ACC112 (cell line): ENCODE data around the gene POC1A.
"Not testable (repeated sequence)": the region's sequence is repeated elsewhere in the genome, so short reads cannot be mapped to it uniquely, and the experiment has no call there.

Experiments
- H2AFZ ChIP-seq: fragments of 200-600 bp; sonication (generic); one replicate; pipeline ENCODE4 v1.6.0; 2017; ENCODE audit warnings: antibody characterized with exemption, low read length; ENCODE audit not compliant: unreplicated experiment
- H3K27ac ChIP-seq: fragments of 200-600 bp; sonication (generic); 2 replicates; pipeline ENCODE4 v1.5.1; 2014; ENCODE audit warnings: low read depth, mild to moderate bottlenecking, antibody characterized with exemption, low read length, moderate library complexity
- H3K27me3 ChIP-seq: fragments of 200-600 bp; sonication (generic); 2 replicates; pipeline ENCODE4 v1.6.1; 2014; ENCODE audit warnings: mild to moderate bottlenecking, antibody characterized with exemption, low read length, moderate library complexity, mixed read lengths; ENCODE audit not compliant: insufficient read depth
- H3K36me3 ChIP-seq: fragments of 200-600 bp; sonication (generic); 2 replicates; pipeline ENCODE4 v1.6.1; 2016; ENCODE audit warnings: mild to moderate bottlenecking, antibody characterized with exemption, low read length, moderate library complexity, mixed read lengths; ENCODE audit not compliant: insufficient read depth
- H3K4me1 ChIP-seq: fragments of 200-600 bp; sonication (generic); one replicate; pipeline ENCODE4 v1.6.1; 2016; ENCODE audit warnings: low read length, mixed read lengths; ENCODE audit not compliant: insufficient read depth, unreplicated experiment, control insufficient read depth
- H3K4me3 ChIP-seq: fragments of 200-600 bp; sonication (generic); 2 replicates; pipeline ENCODE4 v1.5.1; 2014; ENCODE audit warnings: mild to moderate bottlenecking, low read depth, low read length
- H3K79me2 ChIP-seq: fragments of 200-600 bp; sonication (generic); one replicate; pipeline ENCODE4 v1.6.0; 2016; ENCODE audit warnings: low read length; ENCODE audit not compliant: control insufficient read depth, unreplicated experiment, insufficient read depth

The POC1A gene

DNA sequence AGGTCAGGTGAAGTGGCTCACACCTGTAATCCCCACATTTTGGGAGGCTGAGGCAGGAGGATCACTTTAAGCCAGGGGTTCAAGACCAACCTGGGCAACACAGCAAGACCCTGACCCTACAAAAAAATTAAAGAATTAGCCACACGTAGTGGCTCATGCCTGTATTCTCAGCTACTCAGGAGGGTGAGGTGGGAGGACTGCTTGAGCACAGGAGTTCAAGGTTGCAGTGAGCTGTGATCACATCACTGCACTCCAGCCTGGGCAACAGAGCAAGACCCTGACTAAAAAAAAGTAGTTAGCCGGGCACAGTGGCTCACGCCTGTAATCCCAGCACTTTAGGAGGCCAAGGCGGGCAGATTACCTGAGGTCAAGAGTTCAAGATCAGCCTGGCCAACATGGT, 2.2 kb downstream of the POC1A start:
- not testable (repeated sequence) for H3K4me3 ChIP-seq, H2AFZ ChIP-seq, H3K36me3 ChIP-seq, H3K27me3 ChIP-seq, H3K27ac ChIP-seq
- H3K79me2 ChIP-seq: peaks cover 28% of the 10 kb centered on the region
- H3K4me1 ChIP-seq: peaks cover 15% of the 10 kb centered on the region

DNA sequence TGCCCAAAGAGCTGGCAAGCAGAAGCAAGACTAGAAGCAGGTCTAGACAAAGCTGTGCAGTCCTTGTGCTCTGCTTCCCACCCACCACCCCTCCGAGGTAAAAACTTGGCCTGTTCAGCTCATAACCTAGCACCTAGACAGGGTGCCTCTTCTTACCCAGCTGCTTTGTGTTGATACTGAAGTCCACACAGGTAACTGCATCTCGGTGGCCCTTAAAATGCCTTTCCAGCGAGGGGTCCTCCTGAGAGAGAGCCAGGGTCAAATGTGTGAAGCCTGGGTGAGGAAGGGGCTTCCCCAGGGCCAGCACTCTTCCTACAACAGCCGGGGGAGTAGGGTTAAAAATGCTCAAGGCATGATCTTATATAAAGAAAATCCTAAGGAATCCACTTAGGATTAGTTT, 3.4 kb downstream of the POC1A start:
- no peak overlapping the region for H2AFZ ChIP-seq
- H3K27ac ChIP-seq: no peak overlapping the region
- H3K36me3 ChIP-seq: no peaks in the 10 kb centered on the region
- peaks cover 15% of the 10 kb centered on the region for H3K4me1 ChIP-seq
- H3K27me3 ChIP-seq: no peaks in the 10 kb centered on the region
- no peak overlapping the region for H3K4me3 ChIP-seq
- peaks cover 28% of the 10 kb centered on the region for H3K79me2 ChIP-seq

DNA sequence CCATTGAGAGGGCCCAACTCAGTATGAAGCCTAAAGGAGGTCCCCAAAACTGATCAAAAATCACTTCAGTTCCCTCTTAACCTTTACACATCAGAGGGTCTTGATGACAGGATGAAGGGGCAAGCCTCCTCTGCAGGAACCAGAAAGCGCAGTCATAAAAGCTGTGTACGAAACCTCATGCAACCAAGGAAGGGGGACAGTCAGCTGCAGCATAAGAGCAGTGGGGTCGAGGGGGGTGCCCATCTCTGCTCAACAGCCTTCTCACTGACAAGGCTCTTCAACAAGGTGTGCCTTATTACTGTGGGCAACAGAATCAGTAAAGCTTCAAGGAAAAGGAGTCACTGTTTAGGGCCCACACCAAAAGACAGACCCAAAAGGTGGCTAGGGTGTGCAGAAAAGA, 3.9 kb downstream of the POC1A start:
- Histone ChIP-seq H3K79me2 (peaks cover 28% of the 10 kb centered on the region), H3K4me3 (no peak overlapping the region), H2AFZ (no peak overlapping the region), H3K36me3 (no peaks in the 10 kb centered on the region), H3K27ac (no peak overlapping the region), H3K27me3 (no peaks in the 10 kb centered on the region), H3K4me1 (peaks cover 15% of the 10 kb centered on the region)

DNA sequence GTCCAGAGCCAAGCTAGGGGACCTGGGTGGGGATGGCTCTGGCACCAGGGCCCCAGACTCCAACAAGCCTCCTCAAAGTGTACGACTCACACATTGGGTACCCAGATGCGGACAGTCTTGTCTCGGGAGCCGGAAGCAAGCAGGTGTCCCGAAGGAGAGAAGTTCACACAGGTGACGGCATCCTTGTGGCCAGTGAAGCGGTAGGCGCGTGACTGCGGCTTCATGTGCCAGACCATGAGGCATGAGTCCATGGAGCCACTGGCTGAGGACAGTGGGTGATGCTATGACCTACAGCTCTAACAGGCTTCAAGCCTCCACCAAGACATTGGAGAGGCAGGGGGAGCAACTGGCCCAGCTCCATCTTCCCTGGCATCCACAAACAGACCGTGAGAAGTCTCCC, 4.5 kb downstream of the POC1A start:
- Histone ChIP-seq H3K79me2 (peaks cover 28% of the 10 kb centered on the region), H2AFZ (no peak overlapping the region), H3K4me1 (peaks cover 11% of the 10 kb centered on the region), H3K36me3 (no peaks in the 10 kb centered on the region), H3K27ac (no peak overlapping the region), H3K4me3 (no peak overlapping the region), H3K27me3 (no peaks in the 10 kb centered on the region)

DNA sequence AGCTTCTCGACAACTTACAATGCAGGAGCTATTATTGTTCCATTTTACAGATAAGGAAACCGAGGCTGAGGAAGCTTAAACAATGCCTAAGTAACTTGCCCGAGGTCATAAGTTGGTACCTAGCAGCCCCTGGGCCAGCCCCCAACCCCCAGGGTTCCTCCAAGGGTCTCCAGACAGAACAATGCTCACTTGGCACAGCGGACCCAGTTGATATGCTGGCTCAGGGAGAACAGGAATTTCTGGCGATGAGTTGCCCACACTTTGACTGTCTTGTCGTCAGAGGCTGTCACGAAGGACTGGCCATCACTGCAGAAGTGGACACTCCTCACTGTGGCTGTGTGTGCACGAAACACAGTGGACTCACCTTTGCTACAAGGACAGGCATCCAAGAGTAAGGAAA, 5.2 kb downstream of the POC1A start:
- no peaks in the 10 kb centered on the region for H3K27me3 ChIP-seq
- no peak overlapping the region for H2AFZ ChIP-seq
- no peak overlapping the region for H3K4me3 ChIP-seq
- H3K27ac ChIP-seq: no peak overlapping the region
- H3K4me1 ChIP-seq: peaks cover 11% of the 10 kb centered on the region
- H3K36me3 ChIP-seq: no peaks in the 10 kb centered on the region
- peaks cover 28% of the 10 kb centered on the region for H3K79me2 ChIP-seq

DNA sequence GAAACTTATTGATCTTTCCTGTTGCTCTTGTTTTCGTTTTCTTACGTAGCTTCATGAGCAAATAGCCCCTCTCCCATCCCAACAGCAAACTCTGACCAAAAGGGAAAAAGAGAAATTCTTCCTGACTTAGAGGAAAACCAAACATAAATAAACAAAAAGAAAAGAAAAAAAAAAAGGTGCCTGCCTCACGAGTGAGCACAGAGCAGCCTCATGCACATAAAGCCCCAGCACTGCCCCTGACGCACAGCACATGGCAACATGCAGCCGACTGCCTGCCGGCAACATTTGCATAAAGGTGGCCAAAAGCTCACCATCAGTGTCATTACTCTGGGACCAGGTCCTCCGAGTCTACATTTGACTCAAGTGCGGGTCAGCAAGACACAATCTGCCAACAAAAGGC, 6.4 kb downstream of the POC1A start:
- no peaks in the 10 kb centered on the region for H3K27me3 ChIP-seq
- no peak overlapping the region for H2AFZ ChIP-seq
- H3K27ac ChIP-seq: no peak overlapping the region
- peaks cover 3% of the 10 kb centered on the region for H3K4me1 ChIP-seq
- H3K4me3 ChIP-seq: no peak overlapping the region
- H3K36me3 ChIP-seq: no peaks in the 10 kb centered on the region
- peaks cover 18% of the 10 kb centered on the region for H3K79me2 ChIP-seq

DNA sequence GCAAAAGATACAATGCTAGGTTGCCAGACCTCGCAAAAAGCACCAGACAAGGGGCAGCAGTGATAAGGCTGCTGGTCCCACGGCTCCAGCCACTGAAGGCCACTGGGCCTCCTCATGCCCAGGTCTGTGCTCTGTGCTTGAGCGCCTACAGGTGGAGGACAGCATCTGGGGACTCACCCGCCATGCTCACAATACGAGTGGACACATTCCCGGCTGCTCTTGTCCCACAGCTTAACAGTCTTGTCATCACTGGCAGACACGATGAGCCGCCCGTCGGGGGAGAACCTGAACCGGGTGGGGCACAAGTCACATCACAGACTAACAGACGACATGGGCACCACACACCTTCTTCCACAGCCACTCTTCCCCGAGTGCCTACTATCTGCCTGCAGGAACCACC, 7.4 kb downstream of the POC1A start:
- H3K36me3 ChIP-seq: no peaks in the 10 kb centered on the region
- no peaks in the 10 kb centered on the region for H3K4me1 ChIP-seq
- H3K27me3 ChIP-seq: no peaks in the 10 kb centered on the region
- H3K4me3 ChIP-seq: no peak overlapping the region
- no peak overlapping the region for H2AFZ ChIP-seq
- no peak overlapping the region for H3K27ac ChIP-seq
- peaks cover 10% of the 10 kb centered on the region for H3K79me2 ChIP-seq

DNA sequence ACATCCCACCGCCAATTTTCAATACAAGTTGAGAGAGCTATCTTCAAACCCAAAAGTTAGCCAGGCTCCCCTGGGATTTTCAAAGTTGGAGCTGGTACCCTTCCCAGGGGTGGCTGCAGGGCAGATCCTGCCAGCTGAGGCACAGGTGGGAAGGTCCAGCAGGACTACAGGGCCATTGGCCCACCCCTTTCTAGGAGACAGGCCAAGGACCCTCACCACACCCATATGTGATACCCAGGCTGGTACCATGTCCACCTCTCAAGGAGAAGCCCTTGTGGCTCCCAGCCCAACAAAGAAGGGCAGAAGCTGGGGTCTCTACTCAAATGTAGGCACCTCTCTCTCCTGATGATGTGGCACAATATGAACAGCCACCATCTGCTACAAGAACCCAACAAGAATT, 8.0 kb downstream of the POC1A start:
- Histone ChIP-seq H3K27me3 (no peaks in the 10 kb centered on the region), H3K27ac (no peak overlapping the region), H3K36me3 (no peaks in the 10 kb centered on the region), H3K4me3 (no peak overlapping the region), H3K4me1 (no peaks in the 10 kb centered on the region), H3K79me2 (peaks cover 6% of the 10 kb centered on the region), H2AFZ (no peak overlapping the region)

DNA sequence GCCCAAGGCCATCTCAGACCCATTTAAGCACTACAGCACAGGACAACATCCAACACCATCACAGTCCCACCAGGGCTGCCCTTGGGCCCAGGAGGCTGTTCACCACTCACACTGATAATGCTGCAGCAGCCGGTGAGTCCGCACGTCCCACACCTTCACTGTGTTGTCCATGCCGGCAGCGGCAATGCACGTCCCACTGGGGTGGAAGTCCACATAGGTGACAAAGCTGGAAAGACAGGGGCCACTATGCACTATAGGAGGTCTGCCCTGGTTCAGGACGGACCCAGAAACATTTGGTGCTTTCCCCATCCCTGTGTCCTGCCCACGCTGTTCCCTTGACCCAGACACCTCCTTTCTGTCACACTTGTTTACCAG, 8.5 kb downstream of the POC1A start:
- Histone ChIP-seq H3K79me2 (peaks cover 6% of the 10 kb centered on the region), H3K4me1 (no peaks in the 10 kb centered on the region), H3K27me3 (no peaks in the 10 kb centered on the region), H3K27ac (no peak overlapping the region), H3K4me3 (no peak overlapping the region), H3K36me3 (no peaks in the 10 kb centered on the region), H2AFZ (no peak overlapping the region)

DNA sequence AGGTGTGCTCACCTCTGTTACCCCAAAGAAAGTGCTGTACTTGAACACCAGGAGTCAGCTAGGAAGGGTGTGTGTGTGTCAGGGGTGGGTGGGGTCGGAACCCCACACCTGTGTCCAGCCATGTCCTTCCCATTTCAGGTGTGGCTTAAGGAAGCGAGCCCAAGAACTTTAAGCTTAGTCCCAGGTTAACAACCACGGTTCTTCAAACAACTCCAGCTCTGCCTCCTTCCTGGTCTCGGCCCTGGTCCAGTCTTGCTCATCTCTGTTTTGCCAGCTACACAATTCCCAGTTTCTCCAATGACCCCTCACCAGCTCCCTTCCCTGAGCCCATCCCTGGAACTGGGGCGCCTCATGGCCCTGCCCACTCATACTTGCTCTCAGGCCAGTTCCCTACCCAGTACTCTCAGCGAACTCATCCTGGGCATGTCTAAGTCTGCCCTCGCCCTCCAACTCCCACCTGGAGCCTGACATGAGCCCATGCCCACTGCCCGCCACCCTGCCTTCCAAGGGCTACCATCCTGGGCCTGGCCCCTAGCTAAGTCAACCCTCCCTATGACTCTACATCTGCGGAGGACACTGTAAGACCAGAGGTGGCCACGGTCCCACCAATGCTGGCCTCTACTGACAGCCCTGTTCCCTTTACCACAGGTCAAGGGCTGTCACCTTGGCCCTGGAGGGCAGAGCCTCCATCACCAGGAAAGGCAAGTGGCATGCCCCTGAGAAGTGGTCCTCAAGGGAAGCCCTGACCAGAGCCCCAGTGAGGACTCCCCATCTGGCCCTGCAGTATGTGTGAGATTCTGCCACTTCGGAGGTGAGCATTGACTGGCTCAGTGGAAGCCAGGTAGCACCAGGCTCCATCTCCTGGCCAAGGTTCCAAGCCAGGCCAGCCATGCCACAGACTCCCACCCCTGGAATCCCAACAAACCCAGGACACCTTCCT, 9.2 kb downstream of the POC1A start:
- Histone ChIP-seq H3K27me3 (no peaks in the 10 kb centered on the region), H3K36me3 (no peaks in the 10 kb centered on the region), H3K79me2 (peaks cover 6% of the 10 kb centered on the region), H2AFZ (no peak overlapping the region), H3K4me3 (no peak overlapping the region), H3K27ac (no peak overlapping the region), H3K4me1 (no peaks in the 10 kb centered on the region)

DNA sequence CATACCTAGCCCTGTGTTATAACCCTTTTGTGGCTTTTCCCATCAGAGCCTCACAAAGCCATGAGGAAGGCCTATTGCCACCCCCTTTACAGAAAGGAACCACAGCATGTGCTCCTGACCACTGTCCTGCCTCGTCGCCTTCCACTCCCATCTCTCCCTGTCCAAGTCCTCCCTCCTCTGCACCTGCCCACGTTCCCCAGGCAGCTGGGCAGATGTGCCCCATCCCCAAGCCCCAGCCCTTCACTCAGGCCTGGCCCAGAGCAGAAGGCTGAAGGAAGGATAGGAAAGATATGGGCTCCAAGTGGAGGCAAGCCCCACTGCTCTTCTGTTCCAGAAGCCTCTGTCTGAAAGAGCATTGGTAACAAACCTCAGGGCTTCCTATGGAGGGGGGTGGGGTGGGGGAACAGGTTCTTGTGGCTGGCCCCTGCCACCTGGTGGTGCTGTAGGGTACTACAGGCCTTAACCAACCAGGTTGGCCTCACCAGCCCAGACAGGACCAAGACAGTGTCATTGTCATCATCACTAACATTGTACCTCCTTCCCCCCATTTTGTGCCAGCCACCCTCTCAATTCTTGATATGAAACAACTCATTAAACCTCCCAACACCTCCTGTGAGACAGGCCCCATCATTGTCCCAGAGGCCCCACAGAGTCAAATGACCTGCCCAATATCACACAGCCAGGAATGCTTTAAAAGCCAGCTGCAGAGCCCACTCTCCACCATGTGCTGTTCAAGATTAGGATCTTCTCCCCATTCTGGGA, 10.0 kb downstream of the POC1A start:
- no peaks in the 10 kb centered on the region for H3K4me1 ChIP-seq
- H2AFZ ChIP-seq: no peak overlapping the region
- peaks cover 3% of the 10 kb centered on the region for H3K79me2 ChIP-seq
- no peaks in the 10 kb centered on the region for H3K36me3 ChIP-seq
- H3K27me3 ChIP-seq: no peaks in the 10 kb centered on the region
- H3K4me3 ChIP-seq: no peak overlapping the region
- H3K27ac ChIP-seq: no peak overlapping the region
